GM12872 (cell line): ENCODE measurements around the gene CPSF6.

Experiments
- CTCF ChIP-seq: IDR thresholded peaks from 3 replicates; pipeline ENCODE4 v1.5.1; 2011; ENCODE audit warnings: low read depth, mild to moderate bottlenecking, low read length, moderate library complexity; ENCODE audit not compliant: insufficient read depth

CPSF6 gene

GRCh38 chr12:69287556-69287955, 48.2 kb downstream of the CPSF6 start:
- TF ChIP-seq CTCF = no peak

GRCh38 chr12:69290545-69291277, 51.3 kb downstream of the CPSF6 start:
- TF ChIP-seq CTCF = peak; percentile 99

GRCh38 chr12:69291278-69291593, 51.9 kb downstream of the CPSF6 start:
- TF ChIP-seq CTCF = no peak

- no peak for TF ChIP-seq CTCF
Measured at GRCh38 chr12:69298133-69298532, 58.8 kb downstream of the CPSF6 start.

- TF ChIP-seq CTCF = no peak
Measured at GRCh38 chr12:69298947-69299346, 59.6 kb downstream of the CPSF6 start.

- TF ChIP-seq CTCF = no peak
Measured at GRCh38 chr12:69304284-69304683, 64.9 kb downstream of the CPSF6 start.

GRCh38 chr12:69309461-69309860, 70.1 kb downstream of the CPSF6 start:
- no peak for TF ChIP-seq CTCF
